Measurements from ENCODE around the gene C5orf47. TPM values are rescaled to one million over a fixed set of nuclear protein-coding genes. Genes with fewer than 3 reads are reported as not detected.

C5orf47 gene
- total and polyA plus RNA-seq, 10 of the 15 experiments (the other 5 are each of a cell fraction or from before 2014, with no cell fraction given) = 0.04 TPM; not detected in 9

DNA sequence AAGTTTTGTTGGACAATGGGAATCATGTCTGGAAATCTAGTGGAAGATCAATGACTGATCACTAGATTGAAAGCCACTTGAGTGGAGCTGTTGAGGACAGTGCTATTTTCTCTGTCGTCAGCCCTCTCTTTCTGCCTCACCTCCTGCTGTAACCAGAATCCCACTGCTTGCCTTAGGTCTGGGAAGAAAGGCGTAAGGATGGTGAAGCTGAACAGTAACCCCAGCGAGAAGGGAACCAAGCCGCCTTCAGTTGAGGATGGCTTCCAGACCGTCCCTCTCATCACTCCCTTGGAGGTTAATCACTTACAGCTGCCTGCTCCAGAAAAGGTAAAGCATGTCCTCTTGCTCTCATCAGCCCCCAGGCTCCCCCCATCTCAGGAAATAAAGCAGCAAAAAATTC is 57.6 kb downstream of the C5orf47 start:
- no peak overlapping the region for H3K4me2 ChIP-seq (ENCODE audit: control insufficient read depth, insufficient read depth)
- CTCF ChIA-PET = interaction anchor here (0.6 to 3.7 kb wide), 8 partner anchors 10 to 476 kb away, joined by 3 to 38 read pairs (median 4); no protein-coding TSS in a partner anchor
- ATAC-seq (no peak), FAIRE-seq (no peak), DNase-seq (ENCODE audit: low read depth, low spot score) (no peak)
- no peak overlapping the region for H3K27ac ChIP-seq (ENCODE audit: control insufficient read depth, insufficient read depth)
- intact Hi-C loops (cut with micrococcal nuclease; ENCODE audit: unreplicated experiment) (no loop called here), in situ Hi-C loops (cut with MboI) (loop anchor here (5.0 kb wide), 1 partner anchor 271 kb away; no protein-coding TSS in a partner anchor)
- 11% methylated on average over 5 of the region's 5 CpGs for WGBS (ENCODE audit: insufficient coverage, insufficient replicate concordance, low lambda C conversion rate, missing lambda C conversion rate)
- H2AFZ ChIP-seq (ENCODE audit: control insufficient read depth, low read depth, low read length) = no peak overlapping the region
- no peak overlapping the region for H3K9ac ChIP-seq (ENCODE audit: control insufficient read depth, insufficient read depth, low read length)
- POLR2A ChIA-PET = no interaction called here
- no peaks in the 10 kb centered on the region for H3K9me3 ChIP-seq (replicated peaks; ENCODE audit: control insufficient read depth, insufficient read depth, low read length)
- TF ChIP-seq MEF2B (IDR thresholded peaks at IDR 0.05; ENCODE audit: partially characterized antibody, poor library complexity, severe bottlenecking) (no peak), BHLHE40 (IDR thresholded peaks at IDR 0.05; ENCODE audit: borderline replicate concordance in 1 of 2, low read depth in 2 of 2, low read length in 1 of 2) (no peak), USF1 (IDR thresholded peaks at IDR 0.05; ENCODE audit: borderline replicate concordance, extremely low read length, insufficient read depth, low read depth, low read length) (no peak), MXI1 (IDR thresholded peaks at IDR 0.05; ENCODE audit: low read depth, low read length) (no peak), NFXL1 (IDR thresholded peaks at IDR 0.05; ENCODE audit: borderline replicate concordance) (no peak), ZZZ3 (IDR thresholded peaks at IDR 0.05; ENCODE audit: control insufficient read depth, insufficient read length, low read depth) (no peak), SUPT20H (IDR thresholded peaks at IDR 0.05; ENCODE audit: borderline replicate concordance, control insufficient read depth, low read depth, low read length) (no peak), PAX5 (IDR thresholded peaks at IDR 0.05; ENCODE audit: borderline replicate concordance, low read depth, low read length) (no peak)
- TF ChIP-seq, protein P1, sequence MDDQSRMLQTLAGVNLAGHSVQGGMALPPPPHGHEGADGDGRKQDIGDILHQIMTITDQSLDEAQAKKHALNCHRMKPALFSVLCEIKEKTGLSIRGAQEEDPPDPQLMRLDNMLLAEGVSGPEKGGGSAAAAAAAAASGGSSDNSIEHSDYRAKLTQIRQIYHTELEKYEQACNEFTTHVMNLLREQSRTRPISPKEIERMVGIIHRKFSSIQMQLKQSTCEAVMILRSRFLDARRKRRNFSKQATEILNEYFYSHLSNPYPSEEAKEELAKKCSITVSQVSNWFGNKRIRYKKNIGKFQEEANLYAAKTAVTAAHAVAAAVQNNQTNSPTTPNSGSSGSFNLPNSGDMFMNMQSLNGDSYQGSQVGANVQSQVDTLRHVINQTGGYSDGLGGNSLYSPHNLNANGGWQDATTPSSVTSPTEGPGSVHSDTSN (IDR thresholded peaks at IDR 0.05; ENCODE audit: insufficient replicate concordance, low read depth, low read length) = no peak
- SMC1A ChIA-PET (ENCODE audit: uncharacterized antibody, unreplicated experiment) = interaction anchor here (1.0 to 4.1 kb wide), 2 partner anchors 28 to 265 kb away, joined by 5 to 23 read pairs; no protein-coding TSS in a partner anchor
- H4K20me1 ChIP-seq (ENCODE audit: control insufficient read depth, insufficient read depth) = no peaks in the 10 kb centered on the region
- BruUV-seq (replicated peaks) = no TSS peak
- RAD21 ChIA-PET (ENCODE audit: unreplicated experiment) = interaction anchor here (0.6 to 3.1 kb wide), 4 partner anchors 69 to 271 kb away, joined by 3 to 38 read pairs (median 4); no protein-coding TSS in a partner anchor
- no peak overlapping the region for H3K4me3 ChIP-seq
- no peaks in the 10 kb centered on the region for H3K79me2 ChIP-seq (ENCODE audit: control insufficient read depth, insufficient read depth, low read length)
- no peaks in the 10 kb centered on the region for H3K4me1 ChIP-seq (ENCODE audit: control insufficient read depth, insufficient read depth, low read length)
- H3K36me3 ChIP-seq (ENCODE audit: control insufficient read depth in 2 of 2, insufficient read depth in 2 of 2, low read length in 1 of 2) = no peaks in the 10 kb centered on the region
- H3K27me3 ChIP-seq (replicated peaks in 1 of 2; ENCODE audit: control insufficient read depth in 2 of 2, insufficient read depth in 2 of 2, low read length in 1 of 2) = no peaks in the 10 kb centered on the region

Measured in GM12878 (cell line).